SK-N-SH (cell line): Measurements from ENCODE around the gene COL21A1.

Source experiments
- CTCF ChIP-seq: fragments of 200-600 bp; sonication (generic); IDR thresholded peaks from 2 replicates; pipeline ENCODE4 v1.6.1; 2017; ENCODE audit warnings: antibody characterized with exemption, mild to moderate bottlenecking, moderate library complexity
- GABPA ChIP-seq: IDR thresholded peaks from 2 replicates; pipeline ENCODE4 v1.4.0; 2012; ENCODE audit warnings: low read depth, mild to moderate bottlenecking
- POLR2AphosphoS5 ChIP-seq: IDR thresholded peaks from 2 replicates; pipeline ENCODE4 v1.6.1; 2012; ENCODE audit warnings: low read depth, low read length
- RAD21 ChIP-seq: IDR thresholded peaks from 2 replicates; pipeline ENCODE4 v1.6.1; 2012; ENCODE audit warnings: mild to moderate bottlenecking, low read length
- REST ChIP-seq: IDR thresholded peaks from 2 replicates; pipeline ENCODE4 v1.6.1; 2012; ENCODE audit warnings: mild to moderate bottlenecking, low read depth, low read length, moderate library complexity
- RXRA ChIP-seq: IDR thresholded peaks from 2 replicates; pipeline ENCODE4 v1.4.0; 2012; ENCODE audit warnings: low read depth, mild to moderate bottlenecking, borderline replicate concordance
- TAF1 ChIP-seq: IDR thresholded peaks from 2 replicates; pipeline ENCODE4 v1.6.1; 2012; ENCODE audit warnings: low read depth, mild to moderate bottlenecking, low read length, moderate library complexity, borderline replicate concordance
- USF1 ChIP-seq: IDR thresholded peaks from 2 replicates; pipeline ENCODE4 v1.4.0; 2012; ENCODE audit warnings: low read depth, borderline replicate concordance

GRCh38 chr6:56088641-56089040 lies 158.7 kb downstream of the COL21A1 start:
- TF ChIP-seq RAD21 (no peak), POLR2AphosphoS5 (no peak), CTCF (no peak), REST (no peak), USF1 (no peak), TAF1 (no peak), GABPA (no peak), RXRA (no peak)
